ENCODE data around the gene FGA. TPM values are rescaled to one million over a fixed set of nuclear protein-coding genes. Genes with fewer than 3 reads are reported as not detected.
"Not testable (repeated sequence)": the region's sequence is repeated elsewhere in the genome, so short reads cannot be mapped to it uniquely, and the experiment has no call there.

Gene FGA
- total and polyA plus RNA-seq, 4 experiments from 2014 or later, result not detected

DNA sequence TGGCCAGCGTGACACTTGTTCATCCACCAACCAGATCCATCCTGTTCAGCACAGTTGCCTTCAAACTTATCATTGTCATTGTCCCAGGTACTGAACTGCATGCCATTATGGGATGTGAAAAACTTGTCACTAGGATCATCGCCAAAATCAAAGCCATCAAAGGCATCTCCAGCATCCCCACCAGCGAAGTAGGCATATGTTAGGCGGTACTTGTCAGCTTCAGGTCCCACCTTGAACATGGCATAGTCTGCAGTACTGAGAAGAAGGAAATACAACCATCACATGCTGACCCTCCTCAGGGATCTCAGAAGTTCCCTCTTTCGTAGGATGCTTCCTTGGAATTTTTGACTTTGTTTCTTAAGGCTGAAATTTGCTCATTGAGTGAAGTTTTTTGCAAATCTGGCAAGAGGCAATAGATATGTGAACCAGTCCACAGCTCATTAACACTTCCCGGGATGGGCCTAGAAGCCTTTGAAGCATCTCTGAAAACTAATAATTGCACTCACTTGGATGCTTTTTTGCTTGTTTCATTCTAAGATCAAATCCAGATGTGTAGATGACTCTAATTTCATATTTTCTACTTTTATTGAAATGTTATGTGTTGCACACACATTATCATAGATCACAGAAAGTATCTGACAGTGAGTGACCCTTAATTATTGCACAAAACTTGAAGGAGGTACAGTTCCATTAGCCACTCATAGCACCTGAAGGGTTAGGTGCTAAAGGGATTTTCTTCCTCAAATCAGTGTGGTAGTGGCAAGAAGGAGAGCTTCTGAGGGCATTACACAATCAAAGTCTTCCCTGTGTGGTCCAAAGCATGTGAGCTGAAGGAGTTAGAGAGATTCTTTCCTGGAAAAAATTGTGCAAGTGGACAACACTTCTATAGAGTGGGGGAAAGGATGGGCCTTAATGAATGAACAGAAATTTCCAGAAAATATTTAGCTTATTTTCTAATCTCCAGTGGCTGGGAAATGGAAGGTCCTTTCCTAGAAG is 16.5 kb upstream of the FGA start:
- no peaks in the 10 kb centered on the region for H3K36me3 ChIP-seq (ENCODE audit: insufficient read depth, low read length)
- no peak overlapping the region for H3K27ac ChIP-seq (ENCODE audit: low read depth, low read length)
- intact Hi-C loops (cut with micrococcal nuclease), result no loop called here
- Mint-ChIP-seq H3K4me1 (no peaks in the 10 kb centered on the region), H3K27me3 (peaks cover 18 to 28% of the 10 kb centered on the region in 2 donors), H3K27ac (no peak overlapping the region), H3K36me3 (no peaks in the 10 kb centered on the region), H3K9me3 (no peaks in the 10 kb centered on the region), H3K4me3 (no peak overlapping the region)
- ChIA-PET POLR2A (ENCODE audit: partially characterized antibody) (no interaction called here), CTCF (ENCODE audit: partially characterized antibody) (interaction anchor here (1.2 kb wide), 1 partner anchor 16 kb away, joined by 3 read pairs; no protein-coding TSS in a partner anchor)
- H3K9me3 ChIP-seq (ENCODE audit: control insufficient read depth in 1 of 2, low read length in 2 of 2), result no peaks in the 10 kb centered on the region
- no peak overlapping the region for H3K4me3 ChIP-seq (ENCODE audit: low read length in 2 of 2)
- DNase-seq, result no peak
- no peaks in the 10 kb centered on the region for H3K4me1 ChIP-seq (ENCODE audit: insufficient read depth, low read length)
- no peaks in the 10 kb centered on the region for H3K27me3 ChIP-seq (ENCODE audit: insufficient read depth, low read length)

DNA sequence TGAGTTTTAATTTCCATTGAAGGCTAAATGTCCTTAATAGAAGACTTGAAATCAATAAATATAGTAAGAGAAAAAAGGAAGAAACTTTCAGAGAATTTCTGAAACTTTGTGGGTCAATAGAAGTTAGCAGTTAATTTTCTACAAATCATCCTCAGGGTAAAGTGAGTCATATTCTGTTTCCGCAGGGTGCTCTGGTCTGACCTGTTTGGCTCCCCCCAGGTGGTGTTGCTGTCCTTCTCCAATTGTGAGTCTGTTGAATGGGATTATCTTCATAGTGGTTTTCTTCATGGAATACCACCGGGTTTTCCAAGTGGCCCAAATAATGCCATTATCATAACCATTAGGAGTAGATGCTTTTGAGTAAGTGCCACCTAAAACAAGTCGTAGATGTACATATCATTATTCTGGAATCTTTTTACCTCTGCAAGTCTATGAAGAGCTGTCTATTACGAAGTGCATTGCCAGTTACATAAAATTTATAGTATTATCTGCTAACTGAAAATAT is 14.2 kb upstream of the FGA start:
- Histone ChIP-seq H3K36me3 (ENCODE audit: insufficient read depth, low read length) (no peaks in the 10 kb centered on the region), H3K9me3 (ENCODE audit: control insufficient read depth in 1 of 2, low read length in 2 of 2) (no peaks in the 10 kb centered on the region), H3K4me1 (ENCODE audit: insufficient read depth, low read length) (no peaks in the 10 kb centered on the region), H3K27me3 (ENCODE audit: insufficient read depth, low read length) (no peaks in the 10 kb centered on the region), H3K27ac (ENCODE audit: low read depth, low read length) (no peak overlapping the region), H3K4me3 (ENCODE audit: low read length in 2 of 2) (no peak overlapping the region)
- no peaks in the 10 kb centered on the region for H3K4me1 Mint-ChIP-seq
- no peak for DNase-seq
- no peaks in the 10 kb centered on the region for H3K9me3 Mint-ChIP-seq
- H3K27me3 Mint-ChIP-seq, result peaks cover 18 to 23% of the 10 kb centered on the region in 2 donors
- H3K4me3 Mint-ChIP-seq, result no peak overlapping the region
- intact Hi-C loops (cut with micrococcal nuclease), result no loop called here
- ChIA-PET CTCF (ENCODE audit: partially characterized antibody) (no interaction called here), POLR2A (ENCODE audit: partially characterized antibody) (no interaction called here)
- H3K27ac Mint-ChIP-seq, result no peak overlapping the region
- no peaks in the 10 kb centered on the region for H3K36me3 Mint-ChIP-seq

DNA sequence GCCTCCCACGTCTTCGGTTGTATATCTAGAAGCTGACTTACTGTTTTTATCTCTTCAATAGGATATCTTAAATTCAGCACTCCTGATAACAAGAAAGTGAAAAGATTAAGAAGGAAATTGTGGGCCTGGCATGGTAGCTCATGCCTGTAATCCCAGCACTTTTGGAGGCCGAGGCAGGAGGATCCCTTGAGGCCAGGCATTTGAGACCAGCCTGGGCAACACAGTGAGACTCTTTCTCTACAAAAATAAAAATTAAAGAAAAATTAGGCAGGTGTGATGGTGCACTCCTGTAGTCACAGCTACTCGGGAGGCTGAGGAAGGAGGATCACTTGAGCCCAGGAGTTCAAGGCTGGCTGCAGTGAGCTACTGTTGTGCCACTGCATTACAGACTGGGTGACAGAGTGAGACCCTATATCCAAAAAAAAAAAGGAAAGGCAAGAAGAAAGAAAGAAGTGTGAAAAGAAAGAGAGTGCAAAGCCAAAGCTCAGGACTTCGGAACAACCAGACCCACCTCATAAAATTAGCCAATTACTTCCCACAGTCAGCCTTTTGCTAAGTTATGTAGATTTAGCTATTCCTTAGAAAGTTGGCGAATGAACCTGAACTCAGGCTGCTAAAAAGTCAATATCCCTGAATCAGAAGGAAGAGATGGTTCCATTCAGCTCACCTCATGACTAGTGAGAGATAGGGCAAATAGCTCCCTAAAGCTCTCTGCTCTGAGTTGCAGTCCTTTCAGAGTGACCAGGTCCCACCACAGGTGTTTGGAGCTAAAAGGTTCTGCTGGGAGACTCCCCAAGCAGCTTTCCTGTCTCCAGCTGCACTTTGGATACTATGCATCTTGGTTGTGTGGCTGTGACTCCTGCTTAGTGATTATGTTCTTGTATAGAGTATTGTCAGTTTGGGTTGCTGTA is 12.7 kb upstream of the FGA start:
- H3K27me3 ChIP-seq (ENCODE audit: insufficient read depth, low read length), result no peaks in the 10 kb centered on the region
- Mint-ChIP-seq H3K9me3 (no peaks in the 10 kb centered on the region), H3K4me3 (no peak overlapping the region), H3K27me3 (peaks cover 14 to 16% of the 10 kb centered on the region in 2 donors), H3K4me1 (no peaks in the 10 kb centered on the region), H3K27ac (no peak overlapping the region), H3K36me3 (no peaks in the 10 kb centered on the region)
- H3K36me3 ChIP-seq (ENCODE audit: insufficient read depth, low read length), result no peaks in the 10 kb centered on the region
- H3K4me3 ChIP-seq (ENCODE audit: low read length in 2 of 2), result no peak overlapping the region
- no peaks in the 10 kb centered on the region for H3K9me3 ChIP-seq (ENCODE audit: control insufficient read depth in 1 of 2, low read length in 2 of 2)
- POLR2A ChIA-PET (ENCODE audit: partially characterized antibody), result no interaction called here
- H3K27ac ChIP-seq (ENCODE audit: low read depth, low read length), result no peak overlapping the region
- CTCF ChIA-PET (ENCODE audit: partially characterized antibody), result no interaction called here
- no peak for DNase-seq
- intact Hi-C loops (cut with micrococcal nuclease), result no loop called here
- no peaks in the 10 kb centered on the region for H3K4me1 ChIP-seq (ENCODE audit: insufficient read depth, low read length)

DNA sequence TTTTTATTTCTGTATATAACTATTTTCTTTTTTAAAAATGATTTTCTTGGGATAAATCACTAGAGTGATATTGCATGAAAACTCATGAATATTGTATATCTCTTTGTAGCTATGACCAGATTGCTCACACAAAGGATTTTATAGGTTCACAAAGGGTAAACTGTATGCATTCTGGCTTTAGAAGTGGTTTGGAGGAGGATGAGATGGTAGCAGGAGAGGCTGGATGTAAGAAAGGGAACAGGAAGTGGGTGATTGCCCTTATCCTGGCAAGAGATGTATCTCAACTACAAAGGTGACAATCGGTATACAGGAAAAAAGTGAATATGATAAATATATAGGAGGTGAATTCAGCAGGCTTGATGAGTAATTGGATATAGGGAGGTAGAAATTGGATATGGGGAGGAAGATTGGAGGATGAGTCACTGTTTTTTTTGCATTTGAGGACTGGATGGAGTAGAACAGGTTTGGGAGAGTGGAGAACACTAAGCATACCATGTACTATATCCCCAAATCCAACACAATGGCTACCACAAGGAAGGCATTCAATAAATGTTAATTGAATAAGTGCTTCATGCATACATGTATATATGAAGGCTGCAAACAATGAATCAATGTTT is 12.0 kb upstream of the FGA start:
- H3K27ac Mint-ChIP-seq, result no peak overlapping the region
- DNase-seq, result no peak
- H3K4me1 ChIP-seq (ENCODE audit: insufficient read depth, low read length), result no peaks in the 10 kb centered on the region
- no peaks in the 10 kb centered on the region for H3K36me3 ChIP-seq (ENCODE audit: insufficient read depth, low read length)
- ChIA-PET POLR2A (ENCODE audit: partially characterized antibody) (no interaction called here), CTCF (ENCODE audit: partially characterized antibody) (interaction anchor here (0.7 kb wide), 1 partner anchor 43 kb away, joined by 3 read pairs; no protein-coding TSS in a partner anchor)
- H3K9me3 Mint-ChIP-seq, result no peaks in the 10 kb centered on the region
- H3K27ac ChIP-seq (ENCODE audit: low read depth, low read length), result no peak overlapping the region
- no peaks in the 10 kb centered on the region for H3K9me3 ChIP-seq (ENCODE audit: control insufficient read depth in 1 of 2, low read length in 2 of 2)
- H3K27me3 ChIP-seq (ENCODE audit: insufficient read depth, low read length), result no peaks in the 10 kb centered on the region
- no peak overlapping the region for H3K4me3 ChIP-seq (ENCODE audit: low read length in 2 of 2)
- intact Hi-C loops (cut with micrococcal nuclease), result no loop called here
- no peak overlapping the region for H3K4me3 Mint-ChIP-seq
- peaks cover 15 to 17% of the 10 kb centered on the region in 2 donors for H3K27me3 Mint-ChIP-seq
- no peaks in the 10 kb centered on the region for H3K36me3 Mint-ChIP-seq
- no peaks in the 10 kb centered on the region for H3K4me1 Mint-ChIP-seq

DNA sequence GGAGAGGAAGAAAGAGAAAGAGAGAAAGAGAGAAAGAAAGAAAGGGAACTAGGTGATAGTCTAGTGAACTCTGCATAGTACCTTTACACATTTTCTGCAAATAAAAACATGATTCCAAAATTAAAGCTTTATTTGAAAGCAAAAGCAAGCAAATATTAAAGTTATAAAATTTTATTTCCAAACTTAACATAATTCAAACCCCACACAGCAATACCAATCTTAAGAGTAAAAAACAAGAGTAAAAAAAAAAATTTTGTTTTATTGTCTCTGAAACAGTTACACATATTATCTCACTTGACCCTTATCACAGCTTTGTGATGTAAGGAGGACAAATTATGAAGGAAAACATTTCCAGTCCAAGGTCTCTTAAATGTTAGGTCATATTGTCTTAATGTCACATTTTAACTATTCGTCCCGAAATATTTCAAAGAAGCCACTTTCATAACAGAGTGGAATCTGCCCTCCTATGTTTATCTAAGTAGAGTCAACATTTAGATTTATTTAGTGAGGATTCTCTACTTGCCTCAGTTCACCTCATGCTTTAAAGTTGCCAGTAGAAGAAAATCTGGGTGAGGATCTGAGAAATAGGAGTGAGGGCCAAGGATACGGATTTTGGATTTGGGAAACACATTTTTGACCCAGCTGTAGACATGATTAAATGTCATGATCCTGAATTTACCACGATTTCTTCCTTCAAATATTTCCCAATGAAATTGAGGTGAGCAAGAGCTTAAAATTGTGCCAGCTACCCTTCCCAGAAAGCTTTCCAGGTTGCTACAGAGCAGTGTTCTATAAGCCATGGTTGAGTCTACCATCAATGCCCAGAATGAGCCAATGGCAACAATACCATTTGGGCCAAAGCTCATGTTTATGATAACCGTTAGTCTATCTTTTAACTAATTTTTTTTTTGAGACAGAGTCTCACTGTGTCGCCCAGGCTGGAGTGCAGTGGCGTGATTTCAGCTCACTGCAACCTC is 7.5 kb upstream of the FGA start:
- H3K4me3 Mint-ChIP-seq, result no peak overlapping the region
- no peak overlapping the region for H3K27ac ChIP-seq (ENCODE audit: low read depth, low read length)
- intact Hi-C loops (cut with micrococcal nuclease), result no loop called here
- H3K4me1 Mint-ChIP-seq, result no peaks in the 10 kb centered on the region
- H3K9me3 ChIP-seq (ENCODE audit: control insufficient read depth in 1 of 2, low read length in 2 of 2), result no peaks in the 10 kb centered on the region
- no peaks in the 10 kb centered on the region for H3K9me3 Mint-ChIP-seq
- H3K27me3 ChIP-seq (ENCODE audit: insufficient read depth, low read length), result no peaks in the 10 kb centered on the region
- peaks cover 8 to 15% of the 10 kb centered on the region in 2 donors for H3K27me3 Mint-ChIP-seq
- H3K4me1 ChIP-seq (ENCODE audit: insufficient read depth, low read length), result no peaks in the 10 kb centered on the region
- DNase-seq, result no peak
- H3K36me3 Mint-ChIP-seq, result no peaks in the 10 kb centered on the region
- no peak overlapping the region for H3K4me3 ChIP-seq (ENCODE audit: low read length in 2 of 2)
- no peaks in the 10 kb centered on the region for H3K36me3 ChIP-seq (ENCODE audit: insufficient read depth, low read length)
- POLR2A ChIA-PET (ENCODE audit: partially characterized antibody), result no interaction called here
- H3K27ac Mint-ChIP-seq, result no peak overlapping the region
- CTCF ChIA-PET (ENCODE audit: partially characterized antibody), result interaction anchor here (1.1 kb wide), 1 partner anchor 47 kb away, joined by 3 read pairs; no protein-coding TSS in a partner anchor

DNA sequence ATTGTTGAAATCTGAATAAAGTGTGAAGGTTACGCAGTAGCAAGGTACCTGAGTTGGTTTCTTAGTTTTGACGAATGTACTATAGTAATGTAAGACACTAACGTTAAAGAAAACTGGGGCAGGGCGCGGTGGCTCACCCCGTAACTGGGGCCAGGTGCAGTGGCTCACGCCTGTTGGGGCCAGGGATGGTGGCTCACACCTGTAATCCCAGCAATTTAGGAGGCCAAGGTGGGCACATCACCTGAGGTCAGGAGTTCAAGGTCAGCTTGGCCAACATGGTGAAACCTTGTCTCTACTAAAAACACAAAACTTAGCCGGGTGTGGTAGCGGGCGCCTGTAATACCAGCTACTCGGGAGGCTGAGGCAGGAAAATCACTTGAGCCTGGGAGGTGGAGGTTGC is 6.7 kb upstream of the FGA start:
- H3K4me3 Mint-ChIP-seq; H3K4me1 ChIP-seq (ENCODE audit: insufficient read depth, low read length); CTCF ChIA-PET (ENCODE audit: partially characterized antibody); POLR2A ChIA-PET (ENCODE audit: partially characterized antibody); H3K4me1 Mint-ChIP-seq; H3K36me3 Mint-ChIP-seq; DNase-seq; H3K9me3 Mint-ChIP-seq; H3K27ac Mint-ChIP-seq; H3K27ac ChIP-seq (ENCODE audit: low read depth, low read length); H3K27me3 ChIP-seq (ENCODE audit: insufficient read depth, low read length); H3K4me3 ChIP-seq (ENCODE audit: low read length in 2 of 2); H3K36me3 ChIP-seq (ENCODE audit: insufficient read depth, low read length); H3K9me3 ChIP-seq (ENCODE audit: control insufficient read depth in 1 of 2, low read length in 2 of 2); intact Hi-C loops (cut with micrococcal nuclease): not testable (repeated sequence)
- H3K27me3 Mint-ChIP-seq, result peaks cover 11 to 12% of the 10 kb centered on the region in 2 donors

Data from CD4-positive, alpha-beta memory T cell (primary cell).